Lower leg skin (tissue), 3 donors: ENCODE data around the gene EXOC8.

Experiments
- CTCF ChIP-seq, 3 donors: fragments of 450-650 bp; IDR thresholded peaks; one replicate each; pipeline ENCODE4 v1.5.1; 2016; ENCODE audit warnings: antibody characterized with exemption in 3 of 3, mild to moderate bottlenecking in 3 of 3, moderate library complexity in 2 of 3
- POLR2A ChIP-seq, 2 donors: fragments of 450-650 bp; IDR thresholded peaks; one replicate each; pipeline ENCODE4 v1.6.1; 2016 to 2017; ENCODE audit warnings: antibody characterized with exemption in 2 of 2, mild to moderate bottlenecking in 1 of 2, moderate library complexity in 1 of 2

DNA sequence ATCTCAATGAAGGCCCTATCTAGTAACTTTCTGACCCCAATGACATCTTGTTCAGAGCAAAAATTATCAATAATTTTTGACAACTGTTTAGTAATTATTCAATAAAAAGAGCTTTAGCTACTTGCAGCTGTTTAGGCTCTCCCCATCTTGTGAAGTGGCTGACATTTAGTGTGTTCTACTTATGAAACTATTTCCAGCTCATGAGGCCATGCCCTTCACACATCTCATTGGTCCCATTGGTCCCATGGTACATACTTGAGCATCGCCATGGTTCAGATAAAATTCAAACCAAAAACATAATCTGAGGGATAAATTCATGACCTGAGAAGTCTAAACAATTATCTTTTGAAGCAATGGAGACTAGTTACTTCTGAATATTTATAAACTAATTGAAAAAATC, 24.7 kb upstream of the EXOC8 start:
- TF ChIP-seq CTCF (IDR thresholded peaks at IDR 0.05) (no peak), POLR2A (IDR thresholded peaks at IDR 0.05) (no peak)
